Loucy (cell line): ENCODE data around the gene ZCCHC24.

Experiments used
- H2AFZ ChIP-seq: fragments of 200-600 bp; sonication (generic); 2 replicates; pipeline ENCODE4 v1.6.0; 2016; ENCODE audit warnings: antibody characterized with exemption, mild to moderate bottlenecking, low read length, moderate library complexity
- H3F3A ChIP-seq: fragments of 200-600 bp; 2 replicates; pipeline ENCODE4 v1.6.0; 2016; ENCODE audit warnings: antibody characterized with exemption, low read depth, mild to moderate bottlenecking
- H3K27me3 ChIP-seq: fragments of 200-600 bp; sonication (generic); 2 replicates; pipeline ENCODE4 v1.6.1; 2014; ENCODE audit warnings: low read length, mild to moderate bottlenecking; ENCODE audit not compliant: insufficient read depth, poor library complexity, severe bottlenecking
- H3K36me3 ChIP-seq: fragments of 200-600 bp; sonication (generic); 2 replicates; pipeline ENCODE4 v1.6.1; 2016; ENCODE audit warnings: low read length; ENCODE audit not compliant: insufficient read depth
- H3K4me1 ChIP-seq: fragments of 200-600 bp; sonication (generic); 2 replicates; pipeline ENCODE4 v1.5.1; 2014; ENCODE audit warnings: low read length, mild to moderate bottlenecking; ENCODE audit not compliant: insufficient read depth, poor library complexity, severe bottlenecking
- H3K4me2 ChIP-seq: fragments of 200-600 bp; sonication (generic); 2 replicates; pipeline ENCODE4 v1.6.0; 2014; ENCODE audit warnings: antibody characterized with exemption, low read length, low read depth, mild to moderate bottlenecking; ENCODE audit not compliant: poor library complexity, severe bottlenecking
- H3K4me3 ChIP-seq: fragments of 200-600 bp; sonication (generic); 2 replicates; pipeline ENCODE4 v1.5.1; 2014; ENCODE audit warnings: low read length, mild to moderate bottlenecking, mixed read lengths; ENCODE audit not compliant: poor library complexity, severe bottlenecking
- H3K79me2 ChIP-seq: fragments of 200-600 bp; sonication (generic); 2 replicates; pipeline ENCODE4 v1.6.1; 2014; ENCODE audit warnings: low read length; ENCODE audit not compliant: insufficient read depth
- H3K9ac ChIP-seq: fragments of 200-600 bp; sonication (generic); 2 replicates; pipeline ENCODE4 v1.6.0; 2014; ENCODE audit warnings: mild to moderate bottlenecking, low read depth, low read length, moderate library complexity; ENCODE audit not compliant: poor library complexity, severe bottlenecking
- H3K9me2 ChIP-seq: fragments of 200-600 bp; sonication (generic); replicated peaks from 2 replicates; pipeline ENCODE4 v1.6.1; 2016; ENCODE audit warnings: low read depth, low read length, mixed read lengths
- H3K9me3 ChIP-seq: fragments of 200-600 bp; sonication (generic); 2 replicates; pipeline ENCODE4 v1.6.1; 2014; ENCODE audit warnings: mild to moderate bottlenecking, antibody characterized with exemption, low read length, low read depth; ENCODE audit not compliant: insufficient read depth
- H4K20me1 ChIP-seq: fragments of 200-600 bp; sonication (generic); 2 replicates; pipeline ENCODE4 v1.6.0; 2014; ENCODE audit warnings: antibody characterized with exemption, low read length, mild to moderate bottlenecking; ENCODE audit not compliant: insufficient read depth, poor library complexity, severe bottlenecking
- EZH2phosphoT487 ChIP-seq: fragments of 200-600 bp; IDR thresholded peaks from 2 replicates; pipeline ENCODE4 v1.6.1; 2018; ENCODE audit warnings: antibody characterized with exemption, mild to moderate bottlenecking, moderate library complexity, borderline replicate concordance
- TF ChIP-seq, protein P1 (sequence below): fragments of 200-600 bp; sonication (generic); conservative IDR thresholded peaks from 2 replicates; pipeline ENCODE4 v1.5.1; 2014; ENCODE audit warnings: mild to moderate bottlenecking, antibody characterized with exemption, low read length

Gene ZCCHC24

DNA sequence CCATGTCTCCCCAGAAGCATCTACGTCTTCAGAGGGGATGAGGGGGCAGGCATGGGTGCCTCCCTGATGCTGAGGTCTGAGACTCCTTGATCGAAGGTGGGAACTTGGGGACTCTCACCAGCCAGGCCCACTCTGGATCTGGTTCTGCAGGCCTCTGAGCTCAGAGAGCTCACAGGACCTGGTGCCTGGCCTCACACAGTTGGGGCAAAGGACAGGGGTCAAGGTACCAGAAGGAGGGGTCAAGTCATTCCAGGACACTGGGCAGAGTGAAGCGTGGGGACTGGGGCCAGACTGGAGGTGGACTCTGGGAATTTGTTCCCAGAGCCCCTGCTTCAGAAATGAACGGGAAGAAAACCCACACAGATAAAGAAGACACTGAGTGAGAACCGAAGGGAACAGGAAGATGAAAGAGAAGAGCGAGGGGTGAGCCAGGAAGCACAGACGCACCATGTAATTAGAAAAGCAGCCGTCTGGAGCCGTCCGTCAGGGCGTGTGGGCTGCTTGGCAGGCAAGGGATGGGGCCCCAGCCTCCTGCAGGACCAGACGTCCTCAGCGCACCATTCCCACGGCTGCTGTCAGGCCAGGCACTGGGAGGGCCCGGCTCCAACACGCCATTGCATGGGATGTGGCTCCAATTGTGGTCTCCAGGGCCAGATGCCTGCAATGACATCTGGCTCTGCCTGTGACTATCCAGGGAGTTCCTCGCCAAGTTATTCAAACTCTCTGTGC lies 47.7 kb downstream of the ZCCHC24 start:
- Histone ChIP-seq H3K27me3 (no peaks in the 10 kb centered on the region), H3K36me3 (no peaks in the 10 kb centered on the region; the same call in 1 of the 2 replicates), H4K20me1 (no peaks in the 10 kb centered on the region), H2AFZ (no peak overlapping the region), H3F3A (no peaks in the 10 kb centered on the region), H3K9me3 (no peaks in the 10 kb centered on the region), H3K4me3 (no peak overlapping the region), H3K79me2 (no peaks in the 10 kb centered on the region), H3K9me2 (no peaks in the 10 kb centered on the region), H3K9ac (no peak overlapping the region), H3K4me1 (no peaks in the 10 kb centered on the region), H3K4me2 (no peak overlapping the region)
- TF ChIP-seq EZH2phosphoT487 = no peak
- TF ChIP-seq, protein P1, sequence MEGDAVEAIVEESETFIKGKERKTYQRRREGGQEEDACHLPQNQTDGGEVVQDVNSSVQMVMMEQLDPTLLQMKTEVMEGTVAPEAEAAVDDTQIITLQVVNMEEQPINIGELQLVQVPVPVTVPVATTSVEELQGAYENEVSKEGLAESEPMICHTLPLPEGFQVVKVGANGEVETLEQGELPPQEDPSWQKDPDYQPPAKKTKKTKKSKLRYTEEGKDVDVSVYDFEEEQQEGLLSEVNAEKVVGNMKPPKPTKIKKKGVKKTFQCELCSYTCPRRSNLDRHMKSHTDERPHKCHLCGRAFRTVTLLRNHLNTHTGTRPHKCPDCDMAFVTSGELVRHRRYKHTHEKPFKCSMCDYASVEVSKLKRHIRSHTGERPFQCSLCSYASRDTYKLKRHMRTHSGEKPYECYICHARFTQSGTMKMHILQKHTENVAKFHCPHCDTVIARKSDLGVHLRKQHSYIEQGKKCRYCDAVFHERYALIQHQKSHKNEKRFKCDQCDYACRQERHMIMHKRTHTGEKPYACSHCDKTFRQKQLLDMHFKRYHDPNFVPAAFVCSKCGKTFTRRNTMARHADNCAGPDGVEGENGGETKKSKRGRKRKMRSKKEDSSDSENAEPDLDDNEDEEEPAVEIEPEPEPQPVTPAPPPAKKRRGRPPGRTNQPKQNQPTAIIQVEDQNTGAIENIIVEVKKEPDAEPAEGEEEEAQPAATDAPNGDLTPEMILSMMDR = no peak

GRCh38 chr10:79397051-79397450 lies 48.4 kb downstream of the ZCCHC24 start:
- no peaks in the 10 kb centered on the region; the same call in 1 of the 2 replicates for H3K36me3 ChIP-seq
- H3K4me3 ChIP-seq = no peak overlapping the region
- no peaks in the 10 kb centered on the region for H3K27me3 ChIP-seq
- no peak overlapping the region for H3K4me2 ChIP-seq
- H3K79me2 ChIP-seq = no peaks in the 10 kb centered on the region
- no peaks in the 10 kb centered on the region for H4K20me1 ChIP-seq
- H2AFZ ChIP-seq = no peak overlapping the region
- H3K9ac ChIP-seq = no peak overlapping the region
- H3F3A ChIP-seq = no peaks in the 10 kb centered on the region
- no peaks in the 10 kb centered on the region for H3K9me3 ChIP-seq
- no peaks in the 10 kb centered on the region for H3K4me1 ChIP-seq
- TF ChIP-seq EZH2phosphoT487 = no peak
- TF ChIP-seq, protein P1 = no peak
- no peaks in the 10 kb centered on the region for H3K9me2 ChIP-seq

GRCh38 chr10:79396520-79396919 lies 48.9 kb downstream of the ZCCHC24 start:
- Histone ChIP-seq H3F3A (no peaks in the 10 kb centered on the region), H3K4me1 (no peaks in the 10 kb centered on the region), H3K4me2 (no peak overlapping the region), H2AFZ (no peak overlapping the region), H3K9me3 (no peaks in the 10 kb centered on the region), H3K27me3 (no peaks in the 10 kb centered on the region), H3K9me2 (no peaks in the 10 kb centered on the region), H3K4me3 (no peak overlapping the region), H4K20me1 (no peaks in the 10 kb centered on the region), H3K9ac (no peak overlapping the region), H3K36me3 (no peaks in the 10 kb centered on the region; the same call in 1 of the 2 replicates), H3K79me2 (no peaks in the 10 kb centered on the region)
- TF ChIP-seq, protein P1 = no peak
- TF ChIP-seq EZH2phosphoT487 = no peak
